SK-MEL-5 (cell line): Measurements from ENCODE around the gene PYROXD2. TPM values are rescaled to one million over a fixed set of nuclear protein-coding genes. Genes with fewer than 3 reads are reported as not detected.
"Not testable (repeated sequence)": the region's sequence is repeated elsewhere in the genome, so short reads cannot be mapped to it uniquely, and the experiment has no call there.

ENCODE experiments used
- DNase-seq: peaks from one replicate; pipeline ENCODE4 v3.0.0-alpha.2; 2016; ENCODE audit warnings: low read depth, low spot score
- in situ Hi-C: cut with HindIII; loops from 2 replicates; pipeline ENCODE4 v1.10.0; 2016; ENCODE audit warnings: low sequenced_read_pairs, high pct_unique_total_duplicates, low pct_unique_long_range_greater_than_20kb
- total RNA-seq: library from RNA; depleted of rRNA; stranded (reverse); fragments of >200 nt; shearing (Covaris generic); gene quantifications from 2 replicates; pipeline ENCODE4 v1.2.3, GENCODE V29; 2014

Gene PYROXD2
- total RNA-seq, 1 experiment from 2014 or later = 3.2 TPM

GRCh38 chr10:98361131-98362025 is 53.6 kb downstream of the PYROXD2 start:
- peak; percentile 96 for DNase-seq
- in situ Hi-C loops = no loop called here

- in situ Hi-C loops = no loop called here
- no peak for DNase-seq
Measured at GRCh38 chr10:98357194-98357822, 57.7 kb downstream of the PYROXD2 start.

- in situ Hi-C loops = no loop called here
- no peak for DNase-seq
Measured at GRCh38 chr10:98354491-98354890, 60.5 kb downstream of the PYROXD2 start.

- DNase-seq = no peak
- in situ Hi-C loops = no loop called here
Measured at GRCh38 chr10:98353170-98353569, 61.8 kb downstream of the PYROXD2 start.

GRCh38 chr10:98351831-98352402 is 63.1 kb downstream of the PYROXD2 start:
- no peak for DNase-seq
- in situ Hi-C loops = no loop called here

GRCh38 chr10:98349508-98349922 is 65.5 kb downstream of the PYROXD2 start:
- DNase-seq = no peak
- in situ Hi-C loops = no loop called here

- in situ Hi-C loops = no loop called here
- no peak for DNase-seq
Measured at GRCh38 chr10:98346847-98347246, 68.1 kb downstream of the PYROXD2 start.

GRCh38 chr10:98344589-98345038 is 70.4 kb downstream of the PYROXD2 start:
- no peak for DNase-seq
- in situ Hi-C loops = no loop called here

- not testable (repeated sequence) for DNase-seq
Measured at GRCh38 chr10:98341701-98342100, 73.3 kb downstream of the PYROXD2 start.

GRCh38 chr10:98340940-98341310 is 74.1 kb downstream of the PYROXD2 start:
- DNase-seq = peak; percentile 17
- in situ Hi-C loops = no loop called here

More at GRCh38 chr10:98341701-98342100, 73.3 kb downstream of the PYROXD2 start:
- in situ Hi-C loops = not testable (repeated sequence)

- in situ Hi-C loops = no loop called here
- DNase-seq = no peak
Measured at GRCh38 chr10:98340261-98340939, 74.6 kb downstream of the PYROXD2 start.

- in situ Hi-C loops = no loop called here
- no peak for DNase-seq
Measured at GRCh38 chr10:98339799-98340198, 75.2 kb downstream of the PYROXD2 start.

GRCh38 chr10:98338896-98339295 is 76.1 kb downstream of the PYROXD2 start:
- in situ Hi-C loops = no loop called here
- DNase-seq = no peak

- no peak for DNase-seq
- in situ Hi-C loops = no loop called here
Measured at GRCh38 chr10:98338318-98338717, 76.7 kb downstream of the PYROXD2 start.

- in situ Hi-C loops = no loop called here
- DNase-seq = no peak
Measured at GRCh38 chr10:98337484-98337883, 77.5 kb downstream of the PYROXD2 start.
